Measurements from ENCODE around the gene RAPGEF2.
A peak's percentile ranks its signal among the peaks of the same experiment; 100 is the strongest.
"Not testable (repeated sequence)": the region's sequence is repeated elsewhere in the genome, so short reads cannot be mapped to it uniquely, and the experiment has no call there.

RAPGEF2 gene

DNA sequence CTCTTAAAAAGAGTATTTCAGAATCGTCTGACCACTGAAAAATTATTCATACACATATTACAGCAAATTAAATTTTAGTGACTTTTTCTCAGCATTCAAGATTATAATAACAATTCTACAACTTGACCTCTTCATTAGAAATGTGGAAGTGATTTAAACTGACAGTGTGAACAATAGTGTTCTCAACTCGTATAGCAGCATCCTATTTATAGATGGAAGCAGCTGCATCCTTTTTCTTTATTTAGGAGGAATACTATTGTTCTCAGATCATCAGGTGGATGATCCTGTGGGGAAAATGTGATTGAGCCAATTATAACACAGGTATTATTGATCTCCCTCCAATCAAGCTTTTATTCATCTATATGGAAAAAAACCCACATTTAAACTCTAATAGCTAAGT is 56.7 kb downstream of the RAPGEF2 start:
- no peak for ATAC-seq
- TF ChIP-seq TOX (CRISPR knock-in tag; IDR thresholded peaks at IDR 0.05; ENCODE audit: borderline replicate concordance) (no peak), BACH2 (CRISPR knock-in tag; IDR thresholded peaks at IDR 0.05; ENCODE audit: borderline replicate concordance) (no peak), ARNTL (CRISPR knock-in tag; IDR thresholded peaks at IDR 0.05; ENCODE audit: borderline replicate concordance, low read depth) (no peak), CSDC2 (CRISPR knock-in tag; IDR thresholded peaks at IDR 0.05) (no peak), ZFP3 (CRISPR knock-in tag; IDR thresholded peaks at IDR 0.05) (no peak), ZFP30 (CRISPR knock-in tag; IDR thresholded peaks at IDR 0.05) (no peak), OSR1 (CRISPR knock-in tag; IDR thresholded peaks at IDR 0.05) (no peak), ISL1 (CRISPR knock-in tag; IDR thresholded peaks at IDR 0.05) (no peak), CSRNP3 (CRISPR knock-in tag; IDR thresholded peaks at IDR 0.05) (no peak), GLIS3 (CRISPR knock-in tag; IDR thresholded peaks at IDR 0.05) (no peak), TSHZ2 (CRISPR knock-in tag; IDR thresholded peaks at IDR 0.05) (no peak), SNAI2 (CRISPR knock-in tag; IDR thresholded peaks at IDR 0.05) (no peak), ESRRG (CRISPR knock-in tag; IDR thresholded peaks at IDR 0.05) (no peak), ZNF8 (CRISPR knock-in tag; IDR thresholded peaks at IDR 0.05) (no peak), ZC3H10 (CRISPR knock-in tag; IDR thresholded peaks at IDR 0.05) (no peak), RARB (CRISPR knock-in tag; IDR thresholded peaks at IDR 0.05) (no peak)
- TF ChIP-seq, protein P1, sequence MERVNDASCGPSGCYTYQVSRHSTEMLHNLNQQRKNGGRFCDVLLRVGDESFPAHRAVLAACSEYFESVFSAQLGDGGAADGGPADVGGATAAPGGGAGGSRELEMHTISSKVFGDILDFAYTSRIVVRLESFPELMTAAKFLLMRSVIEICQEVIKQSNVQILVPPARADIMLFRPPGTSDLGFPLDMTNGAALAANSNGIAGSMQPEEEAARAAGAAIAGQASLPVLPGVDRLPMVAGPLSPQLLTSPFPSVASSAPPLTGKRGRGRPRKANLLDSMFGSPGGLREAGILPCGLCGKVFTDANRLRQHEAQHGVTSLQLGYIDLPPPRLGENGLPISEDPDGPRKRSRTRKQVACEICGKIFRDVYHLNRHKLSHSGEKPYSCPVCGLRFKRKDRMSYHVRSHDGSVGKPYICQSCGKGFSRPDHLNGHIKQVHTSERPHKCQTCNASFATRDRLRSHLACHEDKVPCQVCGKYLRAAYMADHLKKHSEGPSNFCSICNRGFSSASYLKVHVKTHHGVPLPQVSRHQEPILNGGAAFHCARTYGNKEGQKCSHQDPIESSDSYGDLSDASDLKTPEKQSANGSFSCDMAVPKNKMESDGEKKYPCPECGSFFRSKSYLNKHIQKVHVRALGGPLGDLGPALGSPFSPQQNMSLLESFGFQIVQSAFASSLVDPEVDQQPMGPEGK (CRISPR knock-in tag; IDR thresholded peaks at IDR 0.05; ENCODE audit: borderline replicate concordance) = no peak
- TF ChIP-seq, protein P2, sequence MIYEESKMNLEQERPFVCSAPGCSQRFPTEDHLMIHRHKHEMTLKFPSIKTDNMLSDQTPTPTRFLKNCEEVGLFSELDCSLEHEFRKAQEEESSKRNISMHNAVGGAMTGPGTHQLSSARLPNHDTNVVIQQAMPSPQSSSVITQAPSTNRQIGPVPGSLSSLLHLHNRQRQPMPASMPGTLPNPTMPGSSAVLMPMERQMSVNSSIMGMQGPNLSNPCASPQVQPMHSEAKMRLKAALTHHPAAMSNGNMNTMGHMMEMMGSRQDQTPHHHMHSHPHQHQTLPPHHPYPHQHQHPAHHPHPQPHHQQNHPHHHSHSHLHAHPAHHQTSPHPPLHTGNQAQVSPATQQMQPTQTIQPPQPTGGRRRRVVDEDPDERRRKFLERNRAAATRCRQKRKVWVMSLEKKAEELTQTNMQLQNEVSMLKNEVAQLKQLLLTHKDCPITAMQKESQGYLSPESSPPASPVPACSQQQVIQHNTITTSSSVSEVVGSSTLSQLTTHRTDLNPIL (CRISPR knock-in tag; IDR thresholded peaks at IDR 0.05; ENCODE audit: low read depth) = no peak

DNA sequence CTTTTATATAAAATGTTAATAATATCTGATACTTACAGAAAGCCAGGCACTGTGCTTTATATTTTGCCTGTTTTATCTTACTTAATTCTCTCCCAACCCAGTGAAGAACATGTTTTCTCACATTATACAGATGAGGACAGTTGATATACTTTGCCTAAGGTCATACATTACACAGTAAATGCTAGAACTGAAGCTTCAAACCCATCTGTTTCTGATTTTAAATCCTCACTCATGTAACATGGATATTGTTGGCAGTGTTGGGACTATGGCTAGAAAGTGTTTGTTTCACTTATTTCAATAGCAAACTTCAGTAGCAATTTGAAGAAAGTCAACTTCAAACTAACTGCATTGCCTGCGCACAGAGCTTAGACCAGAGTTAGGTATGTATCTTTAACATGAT is 57.4 kb downstream of the RAPGEF2 start:
- peak; percentile 84 for ATAC-seq
- TF ChIP-seq SNAI2 (CRISPR knock-in tag; IDR thresholded peaks at IDR 0.05) (0 out of 2 replicates have a peak, but pooled peaks have one; percentile 38), TCF4 (CRISPR knock-in tag; IDR thresholded peaks at IDR 0.05; ENCODE audit: borderline replicate concordance) (peak; percentile 95), ZNF565 (CRISPR knock-in tag; conservative IDR thresholded peaks at IDR 0.05; ENCODE audit: low read depth) (no peak), TSHZ2 (CRISPR knock-in tag; IDR thresholded peaks at IDR 0.05) (peak; percentile 66; the same call in 1 of the 2 replicates), OSR1 (CRISPR knock-in tag; IDR thresholded peaks at IDR 0.05) (no peak)

GRCh38 chr4:159161436-159161835 is 58.6 kb downstream of the RAPGEF2 start:
- ATAC-seq = not testable (repeated sequence)
